Mononuclear cell (primary cell): ENCODE data around the gene PDILT. TPM values are rescaled to one million over a fixed set of nuclear protein-coding genes. Genes with fewer than 3 reads are reported as not detected.

Experiments used
- H3K27me3 ChIP-seq: 2 replicates; pipeline ENCODE4 v1.6.0; 2011; ENCODE audit warnings: low read length, control low read depth; ENCODE audit not compliant: insufficient read depth
- H3K4me1 ChIP-seq: 2 replicates; pipeline ENCODE4 v1.5.1; 2011; ENCODE audit warnings: mild to moderate bottlenecking, low read length, control low read depth; ENCODE audit not compliant: insufficient read depth
- H3K4me3 ChIP-seq: 2 replicates; pipeline ENCODE4 v1.5.1; 2011; ENCODE audit warnings: mild to moderate bottlenecking, low read length, moderate library complexity
- H3K9me3 ChIP-seq: 2 replicates; pipeline ENCODE4 v1.5.1; 2011; ENCODE audit warnings: low read depth, mild to moderate bottlenecking, control low read depth, low read length
- total RNA-seq: library from RNA; depleted of rRNA; stranded (reverse); fragments of >200 nt; gene quantifications from one replicate; pipeline ENCODE4 v1.2.3, GENCODE V29; 2012

PDILT gene
- total RNA-seq, 1 donor, result not detected

DNA sequence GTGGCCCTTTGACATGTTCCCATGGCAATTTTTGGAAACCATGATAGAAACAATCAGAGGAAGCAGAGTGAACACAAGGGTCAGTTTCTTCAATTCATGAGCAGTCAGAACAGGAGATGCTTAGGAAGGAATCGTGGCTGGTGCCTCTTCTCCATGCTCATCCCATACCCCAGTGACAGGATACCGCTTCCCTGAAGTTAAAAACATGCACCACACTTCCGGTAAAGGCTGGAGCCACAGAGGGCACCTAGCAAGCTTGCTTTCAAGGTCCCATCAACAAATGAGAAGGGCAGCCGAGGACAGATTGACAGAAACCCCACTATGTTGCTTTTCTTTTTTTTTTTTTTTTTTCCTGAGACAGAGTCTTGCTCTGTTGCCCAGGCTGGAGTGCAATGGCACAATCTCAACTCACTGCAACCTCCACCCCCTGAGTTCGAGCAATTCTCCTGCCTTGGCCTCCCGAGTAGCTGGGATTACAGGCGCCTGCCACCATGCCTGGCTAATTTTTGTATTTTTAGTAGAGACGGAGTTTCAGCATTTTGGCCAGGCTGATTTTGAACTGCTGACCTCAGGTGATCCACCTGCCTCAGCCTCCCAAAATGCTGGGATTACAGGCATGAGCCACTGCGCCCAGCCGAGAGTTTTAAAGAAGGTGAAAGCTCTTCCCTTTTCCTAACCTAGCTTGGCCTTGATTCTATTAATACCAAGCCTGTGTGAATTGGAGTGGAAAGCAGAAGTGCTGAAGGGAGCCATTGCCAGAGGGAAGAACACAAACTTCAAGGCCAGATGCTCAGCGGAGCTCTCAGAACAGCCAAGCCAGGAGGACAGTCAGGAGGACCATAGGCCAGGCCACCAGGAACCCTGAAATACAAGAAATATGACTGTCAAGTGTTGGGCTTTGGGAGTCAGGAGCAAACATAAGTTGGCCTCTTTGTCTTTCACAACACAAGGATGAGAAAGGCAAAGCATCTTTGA lies 93.8 kb downstream of the PDILT start:
- H3K4me1 ChIP-seq, result no peaks in the 10 kb centered on the region
- no peak overlapping the region for H3K4me3 ChIP-seq
- H3K27me3 ChIP-seq, result no peaks in the 10 kb centered on the region
- no peaks in the 10 kb centered on the region for H3K9me3 ChIP-seq

DNA sequence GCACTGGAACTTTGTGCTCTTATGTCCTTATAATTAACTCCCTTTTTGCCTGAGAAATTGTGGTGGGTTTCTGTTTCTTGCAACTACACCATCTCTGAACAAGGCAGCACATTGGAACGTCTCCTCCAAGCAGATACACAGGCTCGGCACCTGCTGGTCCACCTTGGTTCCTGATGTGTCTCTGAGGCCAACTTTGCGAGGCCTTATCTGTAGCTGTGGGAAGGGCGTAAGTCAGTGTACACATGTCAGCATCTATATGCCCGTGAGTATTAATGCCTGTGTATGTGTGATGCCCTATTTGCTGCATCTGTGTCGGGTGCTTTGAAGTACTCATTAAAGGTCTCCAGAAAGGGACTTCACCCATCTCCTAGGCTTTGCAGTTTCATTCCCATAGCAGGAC lies 94.8 kb downstream of the PDILT start:
- Histone ChIP-seq H3K4me3 (no peak overlapping the region), H3K9me3 (no peaks in the 10 kb centered on the region), H3K27me3 (no peaks in the 10 kb centered on the region), H3K4me1 (no peaks in the 10 kb centered on the region)

Other genes with a start within 250 kb of the PDILT start
- not detected for gene GP2, start 77.2 kb downstream of the PDILT start, total RNA-seq
- not detected for gene UMOD, start 52.0 kb downstream of the PDILT start, total RNA-seq
- not detected for gene ACSM5, start 4.8 kb upstream of the PDILT start, total RNA-seq
- gene ACSM2A, start 46.8 kb upstream of the PDILT start, total RNA-seq, result not detected
- not detected for gene ACSM2B, start 171.6 kb upstream of the PDILT start, total RNA-seq